Fibroblast of mammary gland (primary cell): ENCODE measurements around the gene CLSTN2.

Source experiments
- DNase-seq: peaks from one replicate; pipeline ENCODE4 v3.0.0-alpha.2; 2010; ENCODE audit warnings: low read depth
- H3K4me3 ChIP-seq: 2 replicates; pipeline ENCODE4 v1.5.1; 2011; ENCODE audit warnings: low read depth, mild to moderate bottlenecking, low read length, moderate library complexity; ENCODE audit not compliant: control insufficient read depth
- CTCF ChIP-seq: conservative IDR thresholded peaks from 2 replicates; pipeline ENCODE4 v1.5.1; 2011; ENCODE audit warnings: low read depth, low read length, inconsistent platforms; ENCODE audit not compliant: control insufficient read depth, insufficient read depth

Gene CLSTN2

GRCh38 chr3:140614001-140614400 is 679.0 kb downstream of the CLSTN2 start:
- no peak for TF ChIP-seq CTCF
- H3K4me3 ChIP-seq: no peak overlapping the region
- DNase-seq: no peak

GRCh38 chr3:140617135-140617534 is 682.1 kb downstream of the CLSTN2 start:
- DNase-seq: no peak
- no peak for TF ChIP-seq CTCF
- H3K4me3 ChIP-seq: no peak overlapping the region

DNA sequence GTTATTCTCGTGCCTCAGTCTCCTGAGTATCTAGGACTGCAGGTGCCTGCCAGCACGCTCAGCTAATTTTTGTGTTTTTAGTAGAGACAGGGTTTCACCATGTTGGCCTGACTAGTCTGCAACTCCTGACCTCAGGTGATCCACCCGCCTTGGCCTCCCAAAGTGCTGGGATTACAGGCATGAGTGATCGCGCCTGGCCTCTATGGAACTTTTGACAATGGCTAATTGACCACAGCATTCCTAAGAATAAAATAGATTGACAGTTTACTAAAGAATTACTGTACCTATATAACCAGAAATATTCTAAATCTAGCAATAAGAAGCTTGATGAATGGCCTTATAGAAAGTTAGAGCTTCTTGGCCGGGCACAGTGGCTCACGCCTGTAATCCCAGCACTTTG is 691.9 kb downstream of the CLSTN2 start:
- no peak for DNase-seq
- TF ChIP-seq CTCF: no peak
- H3K4me3 ChIP-seq: no peak overlapping the region
